ENCODE measurements around the gene PRKAG2.

PRKAG2 gene

GRCh38 chr7:151897951-151898686 lies 21.2 kb upstream of the PRKAG2 start:
- no peak overlapping the region for H3K9ac ChIP-seq (ENCODE audit: low read length)
- no peak overlapping the region for H3K4me3 ChIP-seq (ENCODE audit: low read length)
- H3K36me3 ChIP-seq (ENCODE audit: control insufficient read depth, insufficient read depth, low read length), result no peaks in the 10 kb centered on the region
- peaks cover 6% of the 10 kb centered on the region for H3K27me3 ChIP-seq (ENCODE audit: control insufficient read depth, insufficient read depth, low read length)
- peaks cover 28% of the 10 kb centered on the region for H3K4me1 ChIP-seq (ENCODE audit: control insufficient read depth, insufficient read depth, low read length)
- no peaks in the 10 kb centered on the region for H3K9me3 ChIP-seq (ENCODE audit: control insufficient read depth, low read length)

- no peak overlapping the region for H3K4me3 ChIP-seq (ENCODE audit: low read length)
Measured at GRCh38 chr7:151897161-151897731, 20.3 kb upstream of the PRKAG2 start.

GRCh38 chr7:151896486-151896885 lies 19.6 kb upstream of the PRKAG2 start:
- no peaks in the 10 kb centered on the region for H3K36me3 ChIP-seq (ENCODE audit: control insufficient read depth, insufficient read depth, low read length)
- no peak overlapping the region for H3K9ac ChIP-seq (ENCODE audit: low read length)
- H3K4me3 ChIP-seq (ENCODE audit: low read length), result no peak overlapping the region
- no peaks in the 10 kb centered on the region for H3K9me3 ChIP-seq (ENCODE audit: control insufficient read depth, low read length)
- peaks cover 6% of the 10 kb centered on the region for H3K27me3 ChIP-seq (ENCODE audit: control insufficient read depth, insufficient read depth, low read length)
- H3K4me1 ChIP-seq (ENCODE audit: control insufficient read depth, insufficient read depth, low read length), result peaks cover 31% of the 10 kb centered on the region

More at GRCh38 chr7:151897161-151897731, 20.3 kb upstream of the PRKAG2 start:
- Histone ChIP-seq H3K27me3 (ENCODE audit: control insufficient read depth, insufficient read depth, low read length) (peaks cover 6% of the 10 kb centered on the region), H3K9me3 (ENCODE audit: control insufficient read depth, low read length) (no peaks in the 10 kb centered on the region), H3K4me1 (ENCODE audit: control insufficient read depth, insufficient read depth, low read length) (peaks cover 28% of the 10 kb centered on the region), H3K9ac (ENCODE audit: low read length) (no peak overlapping the region), H3K36me3 (ENCODE audit: control insufficient read depth, insufficient read depth, low read length) (no peaks in the 10 kb centered on the region)

- no peaks in the 10 kb centered on the region for H3K36me3 ChIP-seq (ENCODE audit: control insufficient read depth, insufficient read depth, low read length)
- peaks cover 8% of the 10 kb centered on the region for H3K27me3 ChIP-seq (ENCODE audit: control insufficient read depth, insufficient read depth, low read length)
- no peak overlapping the region for H3K4me3 ChIP-seq (ENCODE audit: low read length)
- no peaks in the 10 kb centered on the region for H3K9me3 ChIP-seq (ENCODE audit: control insufficient read depth, low read length)
- no peak overlapping the region for H3K9ac ChIP-seq (ENCODE audit: low read length)
- H3K4me1 ChIP-seq (ENCODE audit: control insufficient read depth, insufficient read depth, low read length), result peaks cover 35% of the 10 kb centered on the region
Measured at GRCh38 chr7:151896086-151896485, 19.2 kb upstream of the PRKAG2 start.

GRCh38 chr7:151895631-151896031 lies 18.7 kb upstream of the PRKAG2 start:
- Histone ChIP-seq H3K4me3 (ENCODE audit: low read length) (no peak overlapping the region), H3K27me3 (ENCODE audit: control insufficient read depth, insufficient read depth, low read length) (peaks cover 12% of the 10 kb centered on the region), H3K9me3 (ENCODE audit: control insufficient read depth, low read length) (no peaks in the 10 kb centered on the region), H3K9ac (ENCODE audit: low read length) (no peak overlapping the region), H3K36me3 (ENCODE audit: control insufficient read depth, insufficient read depth, low read length) (no peaks in the 10 kb centered on the region), H3K4me1 (ENCODE audit: control insufficient read depth, insufficient read depth, low read length) (peaks cover 40% of the 10 kb centered on the region)

GRCh38 chr7:151895008-151895630 lies 18.2 kb upstream of the PRKAG2 start:
- Histone ChIP-seq H3K36me3 (ENCODE audit: control insufficient read depth, insufficient read depth, low read length) (no peaks in the 10 kb centered on the region), H3K9me3 (ENCODE audit: control insufficient read depth, low read length) (no peaks in the 10 kb centered on the region), H3K4me1 (ENCODE audit: control insufficient read depth, insufficient read depth, low read length) (peaks cover 42% of the 10 kb centered on the region), H3K27me3 (ENCODE audit: control insufficient read depth, insufficient read depth, low read length) (peaks cover 16% of the 10 kb centered on the region), H3K9ac (ENCODE audit: low read length) (no peak overlapping the region), H3K4me3 (ENCODE audit: low read length) (no peak overlapping the region)

- Histone ChIP-seq H3K36me3 (ENCODE audit: control insufficient read depth, insufficient read depth, low read length) (no peaks in the 10 kb centered on the region), H3K4me3 (ENCODE audit: low read length) (no peak overlapping the region), H3K27me3 (ENCODE audit: control insufficient read depth, insufficient read depth, low read length) (peaks cover 16% of the 10 kb centered on the region), H3K9me3 (ENCODE audit: control insufficient read depth, low read length) (no peaks in the 10 kb centered on the region), H3K4me1 (ENCODE audit: control insufficient read depth, insufficient read depth, low read length) (peaks cover 42% of the 10 kb centered on the region), H3K9ac (ENCODE audit: low read length) (no peak overlapping the region)
Measured at GRCh38 chr7:151894111-151895007, 17.4 kb upstream of the PRKAG2 start.

- Histone ChIP-seq H3K4me3 (ENCODE audit: low read length) (no peak overlapping the region), H3K4me1 (ENCODE audit: control insufficient read depth, insufficient read depth, low read length) (peaks cover 42% of the 10 kb centered on the region), H3K27me3 (ENCODE audit: control insufficient read depth, insufficient read depth, low read length) (peaks cover 16% of the 10 kb centered on the region), H3K36me3 (ENCODE audit: control insufficient read depth, insufficient read depth, low read length) (no peaks in the 10 kb centered on the region), H3K9me3 (ENCODE audit: control insufficient read depth, low read length) (no peaks in the 10 kb centered on the region), H3K9ac (ENCODE audit: low read length) (no peak overlapping the region)
Measured at GRCh38 chr7:151893405-151893923, 16.5 kb upstream of the PRKAG2 start.

GRCh38 chr7:151891753-151892152 lies 14.8 kb upstream of the PRKAG2 start:
- H3K9me3 ChIP-seq (ENCODE audit: control insufficient read depth, low read length), result no peaks in the 10 kb centered on the region
- no peak overlapping the region for H3K9ac ChIP-seq (ENCODE audit: low read length)
- H3K27me3 ChIP-seq (ENCODE audit: control insufficient read depth, insufficient read depth, low read length), result peaks cover 16% of the 10 kb centered on the region
- H3K4me3 ChIP-seq (ENCODE audit: low read length), result no peak overlapping the region
- H3K36me3 ChIP-seq (ENCODE audit: control insufficient read depth, insufficient read depth, low read length), result no peaks in the 10 kb centered on the region
- peaks cover 33% of the 10 kb centered on the region for H3K4me1 ChIP-seq (ENCODE audit: control insufficient read depth, insufficient read depth, low read length)

- no peaks in the 10 kb centered on the region for H3K9me3 ChIP-seq (ENCODE audit: control insufficient read depth, low read length)
- peaks cover 27% of the 10 kb centered on the region for H3K4me1 ChIP-seq (ENCODE audit: control insufficient read depth, insufficient read depth, low read length)
- no peak overlapping the region for H3K9ac ChIP-seq (ENCODE audit: low read length)
- H3K4me3 ChIP-seq (ENCODE audit: low read length), result no peak overlapping the region
- H3K36me3 ChIP-seq (ENCODE audit: control insufficient read depth, insufficient read depth, low read length), result no peaks in the 10 kb centered on the region
- peaks cover 16% of the 10 kb centered on the region for H3K27me3 ChIP-seq (ENCODE audit: control insufficient read depth, insufficient read depth, low read length)
Measured at GRCh38 chr7:151891182-151891581, 14.3 kb upstream of the PRKAG2 start.

GRCh38 chr7:151890355-151891004 lies 13.6 kb upstream of the PRKAG2 start:
- Histone ChIP-seq H3K4me1 (ENCODE audit: control insufficient read depth, insufficient read depth, low read length) (peaks cover 23% of the 10 kb centered on the region), H3K9me3 (ENCODE audit: control insufficient read depth, low read length) (no peaks in the 10 kb centered on the region), H3K4me3 (ENCODE audit: low read length) (no peak overlapping the region), H3K36me3 (ENCODE audit: control insufficient read depth, insufficient read depth, low read length) (no peaks in the 10 kb centered on the region), H3K9ac (ENCODE audit: low read length) (no peak overlapping the region), H3K27me3 (ENCODE audit: control insufficient read depth, insufficient read depth, low read length) (peaks cover 16% of the 10 kb centered on the region)

Measured in mucosa of stomach (tissue), 1 donor.